OCI-LY7 (cell line): Measurements from ENCODE around the gene PRM2. TPM values are rescaled to one million over a fixed set of nuclear protein-coding genes. Genes with fewer than 3 reads are reported as not detected.

ENCODE experiments used
- BruUV-seq: library from RNA; stranded (reverse); fragments of 400-500 nt; replicated peaks from 2 replicates; lab custom pipeline; 2021; lab: Mats Ljungman, UMichigan
- CTCF ChIA-PET: fragments of 300-600 bp; sonication (Branson Sonifier 250); formaldehyde crosslinking; loops from one replicate; lab custom pipeline; 2022; ENCODE audit warnings: antibody characterized with exemption; ENCODE audit not compliant: unreplicated experiment; lab: Charles Lee
- POLR2A ChIA-PET: fragments of 300-600 bp; sonication (Branson Sonifier 250); formaldehyde crosslinking; loops from one replicate; lab custom pipeline; 2022; ENCODE audit warnings: antibody characterized with exemption; lab: Charles Lee
- DNase-seq: peaks from one replicate; pipeline ENCODE4 v3.0.0-alpha.2; 2015; ENCODE audit warnings: low spot score
- H2AFZ ChIP-seq: fragments of 200-600 bp; sonication (generic), shearing (Covaris generic); 2 replicates; pipeline ENCODE4 v1.6.1; 2014; ENCODE audit warnings: mild to moderate bottlenecking, antibody characterized with exemption, low read length, moderate library complexity
- H3K27ac ChIP-seq: fragments of 200-600 bp; sonication (generic); 2 replicates; pipeline ENCODE4 v1.5.1; 2014; ENCODE audit warnings: mixed run types, low read depth, mild to moderate bottlenecking, moderate library complexity, low read length, inconsistent platforms; ENCODE audit not compliant: poor library complexity, severe bottlenecking
- H3K36me3 ChIP-seq: fragments of 200-600 bp; sonication (generic); 2 replicates; pipeline ENCODE4 v1.6.1; 2014; ENCODE audit warnings: mild to moderate bottlenecking, antibody characterized with exemption, low read length, moderate library complexity, mixed read lengths; ENCODE audit not compliant: insufficient read depth
- H3K4me1 ChIP-seq: fragments of 200-600 bp; sonication (generic); 2 replicates; pipeline ENCODE4 v1.5.1; 2014; ENCODE audit warnings: mild to moderate bottlenecking, low read length; ENCODE audit not compliant: insufficient read depth, poor library complexity, severe bottlenecking
- H3K4me2 ChIP-seq: fragments of 200-600 bp; sonication (generic); 2 replicates; pipeline ENCODE4 v1.6.1; 2014; ENCODE audit warnings: mild to moderate bottlenecking, low read length
- H3K4me3 ChIP-seq: fragments of 200-600 bp; sonication (generic); 2 replicates; pipeline ENCODE4 v1.5.1; 2014; ENCODE audit warnings: mild to moderate bottlenecking, low read depth, low read length; ENCODE audit not compliant: poor library complexity, severe bottlenecking
- H3K79me2 ChIP-seq: fragments of 200-600 bp; sonication (generic); 2 replicates; pipeline ENCODE4 v1.6.1; 2016; ENCODE audit warnings: low read depth, mild to moderate bottlenecking, low read length, moderate library complexity, mixed read lengths; ENCODE audit not compliant: insufficient read depth
- H3K9me2 ChIP-seq: fragments of 200-600 bp; sonication (generic); 2 replicates; pipeline ENCODE4 v1.6.1; 2016; ENCODE audit warnings: mild to moderate bottlenecking, low read length, mixed read lengths; ENCODE audit not compliant: insufficient read depth
- H3K9me3 ChIP-seq: fragments of 200-600 bp; sonication (generic); 2 replicates; pipeline ENCODE4 v1.6.1; 2014; ENCODE audit warnings: mild to moderate bottlenecking, mixed run types, low read length, mixed read lengths
- H4K20me1 ChIP-seq: fragments of 200-600 bp; sonication (generic); 2 replicates; pipeline ENCODE4 v1.6.1; 2014; ENCODE audit warnings: mild to moderate bottlenecking, antibody characterized with exemption, low read length, moderate library complexity, mixed read lengths; ENCODE audit not compliant: insufficient read depth
- EZH2phosphoT487 ChIP-seq: fragments of 200-600 bp; sonication (generic); IDR thresholded peaks from 2 replicates; pipeline ENCODE4 v1.6.1; 2018; ENCODE audit warnings: low read depth, borderline replicate concordance, mild to moderate bottlenecking, mixed run types, antibody characterized with exemption, low read length, moderate library complexity, mixed read lengths
- intact Hi-C: fragments of 100-400 bp; cut with micrococcal nuclease; formaldehyde crosslinking; loops from one replicate; pipeline ENCODE4 v1.10.0; 2022; ENCODE audit not compliant: unreplicated experiment
- total RNA-seq, 2 experiments: library from RNA; depleted of rRNA in 1 of 2; stranded (reverse); fragments of >200 nt in 1 of 2; shearing (Covaris generic) in 1 of 2; gene quantifications; 2 replicates each; pipeline ENCODE4 v1.2.3, GENCODE V29; 2014 to 2022
- TF ChIP-seq, protein P1 (sequence below): fragments of 200-600 bp; sonication (generic); conservative IDR thresholded peaks from 2 replicates; pipeline ENCODE4 v1.5.1; 2014; ENCODE audit warnings: mild to moderate bottlenecking, antibody characterized with exemption, low read length, moderate library complexity, mixed read lengths

PRM2 gene
- total RNA-seq, 2 experiments from 2014 or later = not detected

- no peak for TF ChIP-seq EZH2phosphoT487
- TF ChIP-seq, protein P1, sequence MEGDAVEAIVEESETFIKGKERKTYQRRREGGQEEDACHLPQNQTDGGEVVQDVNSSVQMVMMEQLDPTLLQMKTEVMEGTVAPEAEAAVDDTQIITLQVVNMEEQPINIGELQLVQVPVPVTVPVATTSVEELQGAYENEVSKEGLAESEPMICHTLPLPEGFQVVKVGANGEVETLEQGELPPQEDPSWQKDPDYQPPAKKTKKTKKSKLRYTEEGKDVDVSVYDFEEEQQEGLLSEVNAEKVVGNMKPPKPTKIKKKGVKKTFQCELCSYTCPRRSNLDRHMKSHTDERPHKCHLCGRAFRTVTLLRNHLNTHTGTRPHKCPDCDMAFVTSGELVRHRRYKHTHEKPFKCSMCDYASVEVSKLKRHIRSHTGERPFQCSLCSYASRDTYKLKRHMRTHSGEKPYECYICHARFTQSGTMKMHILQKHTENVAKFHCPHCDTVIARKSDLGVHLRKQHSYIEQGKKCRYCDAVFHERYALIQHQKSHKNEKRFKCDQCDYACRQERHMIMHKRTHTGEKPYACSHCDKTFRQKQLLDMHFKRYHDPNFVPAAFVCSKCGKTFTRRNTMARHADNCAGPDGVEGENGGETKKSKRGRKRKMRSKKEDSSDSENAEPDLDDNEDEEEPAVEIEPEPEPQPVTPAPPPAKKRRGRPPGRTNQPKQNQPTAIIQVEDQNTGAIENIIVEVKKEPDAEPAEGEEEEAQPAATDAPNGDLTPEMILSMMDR = no peak
- H3K27ac ChIP-seq = no peak overlapping the region
Observed at GRCh38 chr16:11238272-11239202, 37.7 kb downstream of the PRM2 start.

DNA sequence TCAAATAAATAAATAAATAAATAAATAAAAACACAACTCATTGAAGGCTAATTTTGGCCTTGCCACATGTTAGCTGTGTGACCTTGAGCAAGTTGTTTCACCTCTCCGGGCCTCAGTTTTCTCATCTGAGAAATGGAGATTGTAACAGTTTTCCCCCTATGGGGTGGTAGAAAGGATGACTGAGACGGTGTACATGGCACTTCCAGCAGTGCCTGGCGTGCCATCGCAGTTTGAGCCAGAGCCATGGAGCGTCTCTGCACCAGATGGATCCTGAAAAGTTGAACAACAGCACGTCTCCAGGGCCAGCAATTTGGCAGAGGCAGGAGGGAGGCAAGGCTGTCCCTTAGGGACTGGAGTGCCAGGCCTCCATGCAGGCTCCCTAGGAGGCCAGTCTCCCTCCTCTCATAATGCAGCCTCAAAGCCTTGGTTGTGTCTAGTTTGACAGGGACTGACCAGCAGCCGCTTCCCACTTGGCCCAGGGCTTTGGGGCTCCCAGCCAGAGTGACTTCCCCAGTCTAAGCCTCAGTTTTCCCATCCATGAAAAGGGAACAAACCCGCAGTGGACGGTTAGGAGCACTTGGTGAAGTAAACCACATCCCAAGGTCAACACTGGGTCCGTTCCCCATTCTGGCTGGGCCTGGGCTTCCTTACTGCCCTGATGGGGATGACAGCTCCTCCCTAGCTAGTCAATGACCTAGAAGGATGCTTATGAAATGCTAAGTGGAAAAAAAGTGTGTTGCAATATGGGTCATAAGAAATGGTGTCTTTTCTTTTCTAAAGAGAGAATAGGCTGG is 39.6 kb downstream of the PRM2 start:
- no peaks in the 10 kb centered on the region for H4K20me1 ChIP-seq
- H2AFZ ChIP-seq = no peak overlapping the region
- H3K9me2 ChIP-seq = no peaks in the 10 kb centered on the region
- POLR2A ChIA-PET = interaction anchor here (0.6 to 1.1 kb wide), 3 partner anchors 9 to 142 kb away, joined by 3 read pairs; no protein-coding TSS in a partner anchor
- no peaks in the 10 kb centered on the region for H3K79me2 ChIP-seq
- CTCF ChIA-PET = interaction anchor here (0.9 kb wide), 1 partner anchor 18 kb away, joined by 5 read pairs; no protein-coding TSS in a partner anchor
- no peaks in the 10 kb centered on the region for H3K9me3 ChIP-seq
- intact Hi-C loops = no loop called here
- H3K4me2 ChIP-seq = no peak overlapping the region
- DNase-seq = no peak
- no peak overlapping the region for H3K27ac ChIP-seq
- no peak for TF ChIP-seq EZH2phosphoT487
- TF ChIP-seq, protein P1 = no peak
- H3K4me1 ChIP-seq = peaks cover 27% of the 10 kb centered on the region
- no TSS peak for BruUV-seq
- H3K36me3 ChIP-seq = no peaks in the 10 kb centered on the region
- H3K4me3 ChIP-seq = no peak overlapping the region

More at GRCh38 chr16:11238272-11239202, 37.7 kb downstream of the PRM2 start:
- H3K4me2 ChIP-seq = no peak overlapping the region
- H2AFZ ChIP-seq = no peak overlapping the region
- CTCF ChIA-PET = no interaction called here
- H3K4me1 ChIP-seq = peaks cover 16% of the 10 kb centered on the region
- no peaks in the 10 kb centered on the region for H3K9me3 ChIP-seq
- no peak overlapping the region for H3K4me3 ChIP-seq
- no peak for DNase-seq
- H4K20me1 ChIP-seq = no peaks in the 10 kb centered on the region
- intact Hi-C loops = no loop called here
- no peaks in the 10 kb centered on the region for H3K9me2 ChIP-seq
- POLR2A ChIA-PET = interaction anchor here (1.1 kb wide), 1 partner anchor 18 kb away, joined by 4 read pairs; the partner anchor contains the start of gene SOCS1
- no peaks in the 10 kb centered on the region for H3K79me2 ChIP-seq
- H3K36me3 ChIP-seq = no peaks in the 10 kb centered on the region
- no TSS peak for BruUV-seq
